GM21390 (cell line): ENCODE measurements around the gene PKMYT1.
"Not testable (repeated sequence)": the region's sequence is repeated elsewhere in the genome, so short reads cannot be mapped to it uniquely, and the experiment has no call there.

Experiments
- ATAC-seq: cut with Tn5 transposase; IDR thresholded peaks from one replicate; pipeline ENCODE4 v1.9.1; 2021; ENCODE audit not compliant: unreplicated experiment

The PKMYT1 gene

DNA sequence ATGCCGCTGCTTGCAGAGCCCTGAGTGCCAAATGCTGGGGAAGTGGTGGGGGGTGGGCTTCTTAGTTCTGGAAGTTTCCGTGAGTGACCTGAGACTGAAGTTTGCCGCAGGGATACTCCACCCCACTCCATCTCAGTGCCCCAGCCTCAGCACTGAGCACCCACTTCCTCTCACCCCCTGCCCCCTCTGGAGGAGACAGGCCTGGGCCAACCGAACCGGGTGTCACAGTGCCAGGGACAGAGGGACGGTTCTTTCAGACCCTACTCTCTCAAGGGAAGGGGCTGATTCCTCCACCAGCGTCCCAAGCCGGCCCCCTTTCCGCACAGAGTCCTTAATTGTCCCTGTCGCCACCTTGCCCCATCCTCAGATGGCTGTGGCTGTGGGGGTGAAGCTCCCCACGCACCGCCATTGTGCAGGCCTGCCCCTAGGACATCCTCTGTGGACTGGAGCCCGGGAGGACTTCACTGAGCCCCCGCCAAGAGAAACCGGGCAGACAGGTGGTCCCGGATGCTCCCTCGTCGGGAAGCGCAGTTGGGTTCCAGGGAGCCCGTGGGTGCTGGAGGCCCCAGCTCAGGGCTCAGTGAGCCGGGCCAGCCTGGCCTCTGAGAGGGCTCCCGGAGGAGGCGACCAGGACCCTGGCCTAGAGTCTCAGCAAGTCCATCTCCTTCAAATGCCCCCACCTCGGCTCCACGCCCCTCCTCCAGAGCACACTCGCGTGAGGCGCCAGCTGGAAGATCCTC, 17.7 kb downstream of the PKMYT1 start:
- ATAC-seq: no peak

DNA sequence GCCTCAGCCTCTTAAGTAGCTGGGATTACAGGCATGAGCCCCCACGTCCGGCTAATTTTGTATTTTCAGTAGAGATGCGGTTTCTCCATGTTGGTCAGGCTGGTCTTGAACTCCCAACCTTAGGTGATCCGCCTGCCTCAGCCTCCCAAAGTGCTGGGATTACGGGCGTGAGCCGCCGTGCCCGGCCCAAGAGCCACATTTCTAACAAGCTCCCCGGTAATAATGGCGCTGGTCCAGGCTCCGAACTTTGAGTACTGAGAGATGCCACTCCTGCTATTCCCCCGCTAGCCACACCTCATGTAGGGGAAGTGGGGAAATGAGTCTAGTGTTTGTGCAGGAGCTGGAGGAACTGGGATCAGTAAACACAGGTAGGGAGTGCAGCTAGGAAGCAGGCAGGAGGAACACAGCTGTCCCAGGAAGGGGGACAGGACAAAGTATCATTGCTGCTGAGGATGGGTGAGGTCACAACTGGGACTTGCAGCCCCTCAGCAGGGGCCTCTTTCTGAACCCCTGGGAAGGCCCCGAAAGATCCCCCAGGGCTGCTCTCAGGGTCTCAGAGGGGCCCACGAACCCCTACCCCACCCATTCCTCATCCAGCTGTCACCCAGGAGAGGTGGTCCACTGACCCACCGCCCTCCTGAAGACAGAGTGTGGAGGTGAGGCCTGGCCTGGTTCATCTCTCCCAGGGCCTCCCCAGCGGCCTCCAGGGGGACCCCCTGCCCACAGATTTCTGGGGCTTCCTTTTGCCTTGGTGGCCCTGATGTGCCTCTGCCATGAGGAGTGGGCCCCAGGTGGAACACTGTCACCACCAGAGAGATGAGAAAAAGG, 19.8 kb downstream of the PKMYT1 start:
- ATAC-seq: no peak

DNA sequence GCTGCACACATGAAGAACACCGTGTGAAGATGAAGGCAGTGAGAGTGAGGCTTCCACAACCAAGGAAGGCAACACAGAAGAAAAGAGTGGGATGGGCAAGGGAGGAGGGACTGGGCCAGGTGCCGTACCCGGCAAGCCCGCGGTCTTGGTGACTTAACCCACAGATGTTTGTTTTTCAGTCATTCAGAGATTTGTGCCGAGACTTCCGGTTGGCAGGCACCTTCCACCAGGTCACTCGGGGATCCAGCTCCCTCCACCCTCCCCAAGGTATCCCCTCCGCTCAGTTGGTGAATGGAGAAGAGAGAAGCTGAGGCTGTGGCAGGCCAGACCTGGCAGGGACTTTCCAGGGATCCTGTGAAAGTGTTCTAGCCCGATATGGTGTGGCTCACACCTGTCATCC, 21.0 kb downstream of the PKMYT1 start:
- ATAC-seq: no peak

DNA sequence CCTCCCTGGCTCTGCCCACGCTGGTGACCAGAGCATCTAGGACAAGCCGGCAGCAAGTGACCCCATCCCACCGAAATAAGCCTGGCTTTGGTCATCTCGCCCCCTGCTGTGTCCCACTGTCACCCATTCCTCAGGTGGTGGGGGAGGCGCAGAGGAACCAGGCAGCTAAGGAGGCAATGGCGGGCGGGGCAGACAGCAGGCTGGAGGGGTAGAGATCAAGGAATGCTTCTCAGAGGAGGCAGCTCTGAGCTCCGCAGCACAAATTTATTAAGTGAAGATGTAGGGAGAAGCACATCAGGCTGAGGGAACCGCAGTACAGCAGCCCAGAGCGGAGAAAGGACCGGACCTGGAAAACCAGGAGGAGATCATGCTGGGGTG, 23.7 kb downstream of the PKMYT1 start:
- ATAC-seq: no peak

DNA sequence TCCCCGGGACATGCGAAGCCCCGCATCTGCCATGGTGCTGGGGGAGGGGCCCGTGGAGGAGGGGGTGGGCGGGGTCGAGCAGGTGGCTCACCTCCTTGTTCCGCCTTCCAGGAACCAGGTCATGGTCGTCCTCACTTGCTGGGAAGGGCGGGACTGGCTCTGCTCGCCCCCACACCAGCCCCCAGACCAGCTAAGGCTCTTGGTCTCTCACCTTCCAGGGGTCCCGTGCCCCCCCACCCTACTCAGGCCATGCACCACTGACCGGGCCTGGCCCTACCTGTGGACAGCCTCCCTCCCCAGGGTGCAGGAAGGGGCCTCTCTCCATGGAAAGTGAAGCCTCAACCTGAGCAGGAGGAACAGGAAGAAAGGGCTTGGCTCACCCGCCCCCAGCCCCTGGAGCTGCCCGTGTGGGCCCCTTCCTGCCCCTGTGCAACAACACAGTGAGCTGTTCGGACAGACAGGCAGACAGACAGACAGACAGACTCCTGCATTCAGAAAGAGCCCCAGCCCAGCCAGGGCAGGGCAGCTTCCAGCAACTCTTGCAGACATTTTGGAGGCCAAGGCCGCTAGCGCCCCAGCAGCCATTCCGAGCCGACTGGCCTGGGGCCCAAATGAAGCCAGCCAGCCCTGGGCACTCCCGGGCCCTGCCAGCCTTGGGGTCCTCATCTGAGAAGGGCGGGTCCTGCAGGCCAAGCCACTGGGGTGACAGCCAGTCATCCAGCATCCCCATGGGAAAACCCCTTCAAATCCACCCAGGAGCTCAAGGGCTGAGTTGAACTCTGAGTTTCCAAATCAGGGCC, 24.3 kb downstream of the PKMYT1 start:
- ATAC-seq: no peak

DNA sequence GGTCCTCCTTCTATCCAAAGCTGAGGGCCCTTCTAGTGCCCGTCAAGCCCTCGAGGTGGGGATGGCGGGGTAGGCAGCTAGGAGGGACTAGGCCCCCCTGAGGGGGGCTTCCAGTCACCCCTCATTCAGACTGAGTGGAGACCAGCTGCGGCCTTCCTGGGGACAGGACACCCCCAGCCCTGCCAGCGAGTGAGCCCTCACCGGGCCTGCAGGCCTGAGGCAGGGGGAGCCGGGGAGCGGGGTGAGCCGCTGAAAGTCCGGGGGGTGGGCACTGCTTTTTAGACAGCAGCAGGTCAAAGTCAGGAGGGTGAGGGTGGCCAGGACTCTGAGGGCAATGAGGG, 24.8 kb downstream of the PKMYT1 start:
- ATAC-seq: no peak

DNA sequence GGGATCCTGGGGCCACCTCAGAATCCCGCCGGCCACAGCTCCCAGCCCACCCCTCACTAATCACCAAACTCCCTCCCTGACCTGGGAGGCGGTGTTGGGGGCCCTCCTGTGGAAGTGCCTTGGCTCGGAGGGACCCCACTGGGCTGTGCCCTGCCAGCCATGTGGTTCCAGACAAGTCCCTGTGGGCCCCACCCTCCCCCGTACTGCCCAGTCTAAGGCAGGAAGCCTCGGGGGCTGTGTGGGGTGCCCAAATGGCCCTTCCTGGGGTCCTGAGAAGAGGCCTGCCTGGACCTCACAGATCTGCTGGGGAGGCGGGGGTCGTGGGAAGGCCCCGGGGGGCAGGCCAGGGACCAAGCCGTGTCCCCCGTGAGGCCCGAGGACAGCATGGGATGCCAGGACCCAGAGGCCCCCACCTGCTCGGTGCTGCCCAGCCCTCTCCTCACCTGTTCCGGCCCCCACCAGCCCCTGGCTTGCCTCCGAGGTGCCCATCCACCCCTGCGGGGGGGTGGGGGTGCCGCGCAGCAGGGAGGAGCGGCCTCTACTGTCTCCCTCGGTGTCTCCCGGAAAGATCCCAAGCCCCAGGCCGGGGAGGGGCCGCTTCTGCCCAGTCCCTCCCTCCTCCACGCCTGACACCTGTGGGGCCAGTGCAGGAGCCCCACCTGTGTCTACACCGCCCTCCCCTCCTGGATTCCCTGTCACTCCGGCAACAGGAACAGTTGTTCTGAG, 25.4 kb downstream of the PKMYT1 start:
- no peak for ATAC-seq

DNA sequence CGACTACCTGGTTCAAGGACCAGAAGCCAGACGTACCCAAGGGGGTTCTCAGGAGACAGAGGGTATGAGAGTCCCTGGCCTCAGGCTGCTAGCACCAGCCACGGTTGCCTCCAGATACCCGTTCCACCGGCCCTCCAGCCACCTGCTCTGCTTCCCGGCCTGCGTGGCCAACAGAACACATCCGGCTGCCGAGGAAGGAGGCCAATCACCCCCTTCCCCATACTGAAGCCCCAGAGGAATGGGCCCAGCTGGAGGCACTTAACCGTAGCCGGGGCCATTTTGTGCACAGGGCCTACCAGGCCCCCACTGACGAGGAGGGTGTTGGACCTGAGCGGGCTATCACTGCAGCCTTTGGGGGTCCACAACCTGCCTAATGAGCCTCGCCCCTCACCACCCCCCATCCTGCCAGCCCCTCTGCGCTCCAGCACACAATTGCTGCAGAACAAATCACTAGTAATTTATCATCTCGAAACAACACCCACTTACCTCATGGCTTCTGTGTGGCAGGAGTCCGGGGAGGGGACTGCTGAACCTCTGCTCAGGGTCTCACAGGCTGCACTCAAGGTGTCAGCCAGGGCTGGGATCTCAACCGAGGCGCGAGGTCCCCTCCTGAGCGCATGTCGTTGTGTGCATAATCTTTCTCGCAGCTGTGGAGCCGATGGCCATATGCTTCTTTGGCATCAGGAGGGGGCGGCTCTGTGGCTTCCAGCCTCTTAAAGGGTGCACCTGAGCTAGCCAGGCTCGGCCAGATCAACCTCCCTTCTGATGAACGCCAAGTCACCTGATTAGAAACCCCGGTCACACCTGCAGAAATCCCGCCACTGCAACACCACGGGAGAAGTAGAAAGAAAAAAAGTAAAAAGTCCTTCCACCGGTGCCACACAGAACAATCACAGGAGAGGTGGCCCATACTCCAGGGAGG, 26.3 kb downstream of the PKMYT1 start:
- no peak for ATAC-seq

DNA sequence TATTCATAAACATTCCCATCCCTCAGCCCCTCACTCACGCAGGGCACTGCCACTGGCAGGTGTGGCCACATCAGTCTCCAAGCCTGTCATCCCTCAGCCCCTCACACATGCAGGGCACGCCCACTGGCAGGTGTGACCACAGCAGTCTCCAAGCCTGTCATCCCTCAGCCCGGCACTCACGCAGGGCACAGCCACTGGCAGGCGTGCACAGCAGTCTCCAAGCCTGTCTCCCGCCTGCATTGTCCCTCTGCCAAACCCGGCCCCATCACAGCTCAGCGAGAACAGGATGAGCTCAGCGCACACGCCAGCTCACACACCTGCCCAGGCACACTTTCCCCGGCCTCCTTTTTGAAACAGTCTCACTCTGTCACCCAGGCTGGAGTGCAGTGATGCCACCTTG, 27.6 kb downstream of the PKMYT1 start:
- ATAC-seq: no peak

DNA sequence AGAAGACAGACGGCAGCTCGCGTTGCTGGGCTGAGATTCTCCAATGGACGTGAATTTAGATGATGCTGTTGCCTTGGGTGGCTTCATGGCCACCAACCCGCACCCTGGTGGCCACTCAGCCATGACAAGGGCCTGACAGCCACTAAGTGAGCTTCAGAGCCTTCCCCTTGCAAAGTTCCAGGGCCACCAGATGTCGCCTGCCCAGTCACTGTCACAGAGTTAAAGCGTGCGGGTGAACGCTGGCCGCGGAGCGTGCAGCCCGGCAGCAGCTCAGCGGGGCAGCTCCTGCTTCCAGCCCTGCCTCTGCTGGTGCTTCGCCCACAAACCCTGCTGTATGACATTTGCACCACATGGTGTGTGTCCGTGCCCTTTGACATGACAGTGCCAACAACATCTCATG, 29.5 kb downstream of the PKMYT1 start:
- no peak for ATAC-seq

DNA sequence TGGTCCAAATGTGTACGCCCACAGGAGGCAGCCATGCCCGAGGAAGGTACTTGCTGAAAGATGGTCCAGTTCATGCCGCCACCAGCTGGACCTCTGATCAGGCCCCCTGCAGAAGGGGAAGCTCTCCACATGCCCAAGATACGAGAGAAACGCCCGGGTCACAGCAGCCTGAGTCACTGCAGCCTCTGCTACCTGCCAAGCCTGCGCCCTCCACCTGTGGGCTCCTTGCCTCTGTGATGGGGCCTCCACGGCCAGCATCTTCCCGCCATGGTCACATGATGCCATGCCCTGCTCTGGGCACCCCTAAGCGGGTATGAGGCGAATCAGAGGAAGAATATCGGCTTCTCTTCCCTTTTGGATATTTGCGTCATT, 29.9 kb downstream of the PKMYT1 start:
- no peak for ATAC-seq

DNA sequence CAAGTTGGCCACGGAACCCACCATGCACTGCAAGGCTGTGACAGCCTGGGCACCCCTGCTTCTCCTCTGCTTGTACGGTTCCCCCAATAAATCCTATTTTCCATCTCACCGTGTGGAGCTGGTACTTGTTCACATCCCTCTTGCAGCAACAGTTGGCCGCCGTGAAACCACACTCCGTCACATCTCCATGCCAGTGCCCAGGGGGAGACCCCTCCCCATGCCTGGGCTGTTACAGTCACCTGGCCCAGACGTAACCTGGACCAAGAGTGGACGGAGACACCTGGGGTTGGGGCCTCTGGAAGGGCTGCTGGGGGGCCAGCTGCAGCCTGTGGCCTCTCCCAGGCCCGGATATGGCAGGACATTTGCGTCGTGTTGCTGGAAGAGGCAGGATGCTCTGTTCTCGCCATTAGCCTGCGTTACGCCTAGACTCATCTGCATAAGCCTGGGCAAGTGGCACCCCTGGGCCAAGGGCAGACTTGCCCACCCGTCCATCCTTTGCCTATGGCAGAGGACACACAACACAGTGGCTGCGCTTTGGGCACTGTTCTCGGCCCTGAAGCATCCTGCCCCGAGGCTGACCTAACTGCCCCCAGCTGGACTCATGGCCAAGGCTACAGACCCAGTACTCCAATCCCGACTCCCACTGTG, 30.4 kb downstream of the PKMYT1 start:
- ATAC-seq: no peak

DNA sequence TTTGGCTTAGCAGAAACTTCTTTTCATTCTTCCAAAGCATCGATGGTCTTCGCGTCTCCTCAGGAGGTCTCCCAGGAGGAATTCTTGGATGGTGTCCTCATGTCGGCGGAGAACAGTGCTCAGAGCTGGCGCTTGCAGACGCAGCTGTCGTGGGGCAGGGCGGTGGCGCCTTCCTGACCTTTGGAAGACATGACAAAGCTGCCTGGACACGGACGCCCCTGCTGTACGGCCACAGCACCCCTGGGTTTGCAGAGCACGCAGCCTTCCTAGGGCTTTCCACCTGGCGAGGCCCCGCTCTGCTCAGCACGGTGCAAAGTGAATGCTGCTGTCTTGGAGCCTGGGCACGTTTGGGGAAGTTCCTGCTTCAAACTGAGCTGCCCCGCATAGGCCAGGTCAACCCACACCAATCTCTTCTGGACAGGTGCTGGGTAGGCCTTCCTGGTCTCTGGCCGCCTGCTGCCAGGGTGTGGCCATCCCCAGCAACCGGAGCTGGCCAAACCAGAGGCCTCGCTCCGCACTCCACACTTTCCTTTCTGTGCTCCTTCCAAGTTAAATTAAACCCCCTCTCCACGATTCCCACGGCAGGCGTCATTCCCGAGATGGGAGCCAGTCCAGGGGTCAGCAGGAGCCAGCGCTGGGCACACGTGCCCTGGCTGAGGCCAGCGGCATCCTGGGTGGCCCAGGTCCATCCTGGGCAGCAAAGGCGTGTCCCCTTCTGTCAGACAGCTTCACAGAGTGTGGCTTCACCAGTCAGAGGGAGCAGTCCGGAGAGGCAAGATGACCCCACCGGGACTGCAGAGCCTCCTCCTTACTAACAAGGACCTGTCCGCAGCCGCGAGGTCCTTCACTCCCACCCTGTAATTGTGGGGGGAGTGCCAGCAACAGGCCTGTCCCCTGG, 31.2 kb downstream of the PKMYT1 start:
- ATAC-seq: no peak

DNA sequence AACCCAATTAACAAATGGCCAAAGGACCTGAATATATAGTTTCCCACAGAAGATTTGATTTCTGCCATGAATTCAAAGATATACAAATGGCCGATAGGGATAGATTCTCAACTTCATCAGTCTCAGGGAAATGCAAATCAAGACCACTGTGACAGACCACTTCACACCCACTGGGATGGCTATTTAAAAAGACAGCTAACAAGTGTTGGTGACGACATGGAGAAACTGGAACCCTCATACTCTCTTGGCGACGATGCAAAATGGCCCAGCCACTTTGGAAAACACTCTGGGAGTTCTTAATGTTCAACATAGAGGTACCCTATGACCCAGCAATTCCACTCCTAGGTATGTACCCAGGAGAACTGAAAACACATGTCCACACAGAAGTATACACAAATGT, 33.6 kb downstream of the PKMYT1 start:
- ATAC-seq: no peak

DNA sequence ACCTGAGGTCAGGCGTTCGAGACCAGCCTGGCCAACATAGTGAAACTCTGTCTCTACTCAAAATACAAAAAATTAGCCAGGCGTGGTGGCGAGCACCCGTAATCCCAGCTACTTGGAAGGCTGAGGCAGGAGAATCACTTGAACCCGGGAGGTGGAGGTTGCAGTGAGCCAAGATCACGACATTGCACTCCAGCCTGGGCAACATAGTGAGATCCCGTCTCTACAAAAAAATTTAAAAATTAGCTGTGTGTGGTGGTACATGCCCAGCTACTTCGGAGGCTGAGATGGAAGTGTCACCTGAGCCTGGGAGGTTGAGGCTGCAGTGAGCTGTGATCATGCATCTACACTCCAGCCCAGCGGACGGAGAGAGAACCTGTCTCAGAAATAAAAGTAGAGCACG, 36.5 kb downstream of the PKMYT1 start:
- not testable (repeated sequence) for ATAC-seq

DNA sequence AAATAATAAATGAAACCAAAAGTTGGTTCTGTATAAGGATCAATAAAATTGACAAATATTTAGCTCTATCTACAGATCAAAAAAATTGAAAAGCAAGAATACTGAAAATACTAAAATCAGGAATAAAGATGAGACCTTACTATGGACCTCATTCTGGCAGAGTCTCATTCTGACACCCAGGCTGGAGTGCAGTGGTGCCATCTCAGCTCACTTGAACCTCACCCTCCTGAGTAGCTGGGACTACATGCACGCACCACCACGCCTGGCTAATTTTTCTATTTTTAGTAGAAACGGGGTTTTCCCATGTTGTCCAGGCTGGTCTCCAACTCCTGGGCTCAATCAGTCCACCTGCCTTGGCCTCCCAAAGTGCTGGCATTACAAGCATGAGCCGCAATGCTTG, 38.2 kb downstream of the PKMYT1 start:
- ATAC-seq: no peak

DNA sequence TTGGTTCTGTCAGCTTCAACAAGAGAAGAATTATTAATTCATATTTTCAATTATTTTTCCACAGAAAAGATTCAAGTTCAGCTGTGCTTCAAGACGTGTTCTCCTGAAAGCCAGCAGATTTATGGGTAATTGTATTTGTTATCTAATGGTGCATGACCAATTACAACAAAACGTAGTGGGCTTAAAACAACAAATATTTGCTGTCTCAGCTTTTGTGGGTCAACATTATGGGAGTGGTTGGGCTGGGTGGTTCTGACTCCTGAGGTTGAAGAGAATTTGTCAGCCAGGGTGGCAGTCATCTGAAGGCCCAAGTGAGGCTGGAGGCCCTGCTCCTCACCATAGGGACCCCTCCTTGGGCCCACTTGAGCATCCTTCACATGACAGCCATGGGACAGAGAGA, 40.3 kb downstream of the PKMYT1 start:
- ATAC-seq: no peak

DNA sequence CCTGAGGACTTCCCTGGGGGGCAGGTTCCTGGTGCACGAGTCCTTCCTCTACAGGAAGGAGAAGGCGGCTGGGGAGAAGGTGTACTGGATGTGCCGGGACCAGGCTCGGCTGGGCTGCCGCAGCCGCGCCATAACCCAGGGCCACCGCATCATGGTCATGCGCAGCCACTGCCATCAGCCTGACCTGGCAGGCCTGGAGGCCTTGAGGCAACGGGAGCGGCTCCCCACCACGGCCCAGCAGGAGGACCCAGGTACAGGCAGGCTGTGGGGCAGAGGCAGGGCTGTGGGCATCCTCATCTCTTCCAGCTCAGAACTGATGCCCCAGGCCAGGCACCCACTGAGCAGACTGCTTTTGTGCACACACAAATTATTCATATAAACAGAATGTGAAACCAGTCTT, 42.0 kb downstream of the PKMYT1 start:
- ATAC-seq: no peak

DNA sequence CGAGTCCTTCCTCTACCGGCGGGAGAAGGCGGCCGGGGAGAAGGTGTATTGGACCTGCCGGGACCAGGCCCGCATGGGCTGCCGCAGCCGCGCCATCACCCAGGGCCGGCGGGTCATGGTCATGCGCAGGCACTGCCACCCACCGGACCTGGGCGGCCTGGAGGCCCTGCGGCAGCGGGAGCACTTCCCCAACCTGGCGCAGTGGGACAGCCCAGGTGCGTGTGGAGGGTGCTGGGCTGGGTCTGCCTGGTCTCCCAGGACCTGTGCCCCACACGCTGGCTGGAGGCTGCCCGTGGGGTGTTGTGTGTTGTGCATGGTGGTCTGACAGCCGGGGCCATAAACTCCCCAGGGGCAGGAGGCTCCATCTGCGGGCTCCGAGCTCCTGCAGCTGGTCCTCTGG, 43.1 kb downstream of the PKMYT1 start:
- ATAC-seq: no peak
